SU-DHL-6 (cell line): ENCODE data around the gene KIF17.

ENCODE experiments used
- H2AFZ ChIP-seq: fragments of 200-600 bp; sonication (generic); 2 replicates; pipeline ENCODE4 v1.6.1; 2014; ENCODE audit warnings: low read depth, mild to moderate bottlenecking, moderate library complexity, mixed read lengths, antibody characterized with exemption, low read length; ENCODE audit not compliant: severe bottlenecking
- H3F3A ChIP-seq: fragments of 200-600 bp; shearing (Covaris generic); 2 replicates; pipeline ENCODE4 v1.6.0; 2016; ENCODE audit warnings: antibody characterized with exemption, mild to moderate bottlenecking; ENCODE audit not compliant: insufficient read depth
- H3K27ac ChIP-seq: fragments of 200-600 bp; sonication (generic); 2 replicates; pipeline ENCODE4 v1.5.1; 2016; ENCODE audit warnings: low read depth, mild to moderate bottlenecking, low read length, moderate library complexity, mixed read lengths
- H3K27me3 ChIP-seq: fragments of 200-600 bp; sonication (generic), shearing (Covaris generic); 2 replicates; pipeline ENCODE4 v1.6.0; 2014; ENCODE audit warnings: mild to moderate bottlenecking, low read length
- H3K36me3 ChIP-seq: fragments of 200-600 bp; sonication (generic); 2 replicates; pipeline ENCODE4 v1.6.1; 2014; ENCODE audit warnings: mild to moderate bottlenecking, low read length, mixed read lengths
- H3K4me2 ChIP-seq: fragments of 300-600, 200-600 bp; shearing (Covaris generic), sonication (generic); 2 replicates; pipeline ENCODE4 v1.6.0; 2014; ENCODE audit warnings: low read length, low read depth, mild to moderate bottlenecking; ENCODE audit not compliant: poor library complexity, severe bottlenecking
- H3K4me3 ChIP-seq: fragments of 200-600 bp; sonication (generic); 2 replicates; pipeline ENCODE4 v1.5.1; 2014; ENCODE audit warnings: antibody characterized with exemption, low read length, mild to moderate bottlenecking, mixed read lengths; ENCODE audit not compliant: insufficient read depth, poor library complexity, severe bottlenecking
- H3K79me2 ChIP-seq: fragments of 200-600 bp; sonication (generic); 2 replicates; pipeline ENCODE4 v1.6.1; 2014; ENCODE audit warnings: mild to moderate bottlenecking, low read length, moderate library complexity; ENCODE audit not compliant: insufficient read depth
- H3K9ac ChIP-seq: fragments of 200-600 bp; sonication (generic); 2 replicates; pipeline ENCODE4 v1.7.0; 2014; ENCODE audit warnings: mild to moderate bottlenecking, low read length
- H3K9me2 ChIP-seq: fragments of 200-600 bp; sonication (generic); replicated peaks from 2 replicates; pipeline ENCODE4 v1.6.1; 2014; ENCODE audit warnings: low read length; ENCODE audit not compliant: insufficient read depth
- H3K9me3 ChIP-seq: fragments of 200-600 bp; sonication (generic); 2 replicates; pipeline ENCODE4 v1.6.1; 2014; ENCODE audit warnings: low read length, mixed read lengths; ENCODE audit not compliant: insufficient read depth
- H4K20me1 ChIP-seq: fragments of 200-600 bp; sonication (generic); 2 replicates; pipeline ENCODE4 v1.6.1; 2014; ENCODE audit warnings: low read depth, mild to moderate bottlenecking, antibody characterized with exemption, low read length, moderate library complexity, mixed read lengths
- EZH2phosphoT487 ChIP-seq: fragments of 200-600 bp; sonication (generic), shearing (Covaris generic); conservative IDR thresholded peaks from 2 replicates; pipeline ENCODE4 v1.6.1; 2018; ENCODE audit warnings: mild to moderate bottlenecking, antibody characterized with exemption, low read length, moderate library complexity, mixed read lengths
- TF ChIP-seq, protein P1 (sequence below): fragments of 200-600 bp; sonication (generic); IDR thresholded peaks from one replicate; pipeline ENCODE4 v1.5.1; 2017; ENCODE audit warnings: antibody characterized with exemption, mild to moderate bottlenecking, low read length, moderate library complexity; ENCODE audit not compliant: insufficient read depth, poor library complexity, severe bottlenecking

KIF17 gene

DNA sequence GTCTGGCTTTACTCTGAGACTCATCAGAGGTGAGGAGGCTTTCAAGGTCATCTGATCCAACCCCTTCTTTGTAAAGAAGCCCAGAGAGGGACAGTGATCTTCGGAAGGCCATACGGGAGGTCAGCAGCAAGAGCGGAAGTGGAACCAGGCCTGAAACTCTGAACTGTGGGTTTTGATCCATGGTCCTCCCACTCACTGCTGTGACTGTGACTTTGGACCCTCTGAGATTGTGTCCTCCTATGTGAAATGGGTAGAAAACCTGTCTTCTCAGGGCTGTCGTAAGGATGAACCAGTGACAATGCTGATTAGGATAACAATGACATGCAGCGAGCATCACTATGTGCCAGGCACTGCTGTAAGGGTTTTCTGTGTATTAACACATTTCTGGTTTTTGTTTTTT is 46.9 kb downstream of the KIF17 start:
- TF ChIP-seq EZH2phosphoT487, result no peak
- TF ChIP-seq, protein P1, sequence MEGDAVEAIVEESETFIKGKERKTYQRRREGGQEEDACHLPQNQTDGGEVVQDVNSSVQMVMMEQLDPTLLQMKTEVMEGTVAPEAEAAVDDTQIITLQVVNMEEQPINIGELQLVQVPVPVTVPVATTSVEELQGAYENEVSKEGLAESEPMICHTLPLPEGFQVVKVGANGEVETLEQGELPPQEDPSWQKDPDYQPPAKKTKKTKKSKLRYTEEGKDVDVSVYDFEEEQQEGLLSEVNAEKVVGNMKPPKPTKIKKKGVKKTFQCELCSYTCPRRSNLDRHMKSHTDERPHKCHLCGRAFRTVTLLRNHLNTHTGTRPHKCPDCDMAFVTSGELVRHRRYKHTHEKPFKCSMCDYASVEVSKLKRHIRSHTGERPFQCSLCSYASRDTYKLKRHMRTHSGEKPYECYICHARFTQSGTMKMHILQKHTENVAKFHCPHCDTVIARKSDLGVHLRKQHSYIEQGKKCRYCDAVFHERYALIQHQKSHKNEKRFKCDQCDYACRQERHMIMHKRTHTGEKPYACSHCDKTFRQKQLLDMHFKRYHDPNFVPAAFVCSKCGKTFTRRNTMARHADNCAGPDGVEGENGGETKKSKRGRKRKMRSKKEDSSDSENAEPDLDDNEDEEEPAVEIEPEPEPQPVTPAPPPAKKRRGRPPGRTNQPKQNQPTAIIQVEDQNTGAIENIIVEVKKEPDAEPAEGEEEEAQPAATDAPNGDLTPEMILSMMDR, result no peak
- Histone ChIP-seq H3K9me2 (no peaks in the 10 kb centered on the region), H4K20me1 (no peaks in the 10 kb centered on the region), H3F3A (no peaks in the 10 kb centered on the region), H3K4me2 (no peak overlapping the region), H3K27me3 (no peaks in the 10 kb centered on the region), H3K9ac (no peak overlapping the region), H2AFZ (no peak overlapping the region), H3K9me3 (no peaks in the 10 kb centered on the region; the same call in 1 of the 2 replicates), H3K79me2 (no peaks in the 10 kb centered on the region), H3K27ac (no peak overlapping the region), H3K36me3 (no peaks in the 10 kb centered on the region), H3K4me3 (no peak overlapping the region)

DNA sequence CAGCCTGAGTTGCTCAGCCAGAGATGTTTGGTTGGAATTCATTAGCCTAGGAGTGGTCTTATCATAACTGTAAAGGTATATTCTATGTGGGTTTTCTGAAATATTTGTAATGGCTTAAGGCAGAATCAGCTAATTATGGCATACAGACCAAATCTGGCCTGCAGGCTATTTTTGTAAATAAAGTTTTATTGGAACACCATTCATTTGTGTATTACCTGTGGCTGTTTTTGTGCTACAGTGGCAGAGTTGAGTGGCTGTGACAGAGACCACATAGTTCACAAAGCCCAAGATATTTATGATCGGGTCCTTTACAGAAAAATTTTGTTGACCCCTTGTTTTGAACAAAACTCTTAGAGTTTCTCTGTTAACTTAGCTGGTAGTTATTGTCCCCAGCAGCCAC is 49.2 kb downstream of the KIF17 start:
- H2AFZ ChIP-seq, result no peak overlapping the region
- H3K9me2 ChIP-seq, result no peaks in the 10 kb centered on the region
- H3F3A ChIP-seq, result no peaks in the 10 kb centered on the region
- no peaks in the 10 kb centered on the region for H3K79me2 ChIP-seq
- H3K4me3 ChIP-seq, result no peak overlapping the region
- no peaks in the 10 kb centered on the region for H3K27me3 ChIP-seq
- no peak overlapping the region for H3K27ac ChIP-seq
- no peak overlapping the region for H3K9ac ChIP-seq
- no peak overlapping the region for H3K4me2 ChIP-seq
- TF ChIP-seq, protein P1, result no peak
- no peak for TF ChIP-seq EZH2phosphoT487
- H4K20me1 ChIP-seq, result no peaks in the 10 kb centered on the region
- H3K36me3 ChIP-seq, result no peaks in the 10 kb centered on the region
- no peaks in the 10 kb centered on the region; the same call in 1 of the 2 replicates for H3K9me3 ChIP-seq

DNA sequence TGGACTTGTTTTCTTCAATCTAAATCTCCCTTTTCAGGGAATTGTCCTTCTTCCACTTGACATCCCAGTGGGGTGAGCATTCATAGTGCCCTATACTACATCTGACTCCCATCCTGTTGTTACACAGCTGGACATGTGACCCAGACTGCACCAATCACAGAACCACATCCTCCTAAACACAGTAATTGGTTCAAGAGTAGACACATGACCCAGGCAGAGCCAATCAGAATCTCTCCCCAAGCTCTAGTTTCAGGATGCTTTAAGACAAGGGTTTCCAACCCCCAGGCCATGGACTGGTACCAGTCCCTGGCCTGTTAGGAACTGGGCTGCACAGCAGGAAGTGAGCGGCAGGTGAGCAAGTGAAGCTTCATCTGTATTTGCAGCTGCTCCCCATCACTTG is 51.0 kb downstream of the KIF17 start:
- no peak overlapping the region for H3K9ac ChIP-seq
- H3K4me2 ChIP-seq, result no peak overlapping the region
- TF ChIP-seq, protein P1, result no peak
- TF ChIP-seq EZH2phosphoT487, result no peak
- H3K9me2 ChIP-seq, result no peaks in the 10 kb centered on the region
- no peaks in the 10 kb centered on the region; the same call in 1 of the 2 replicates for H3K9me3 ChIP-seq
- H3F3A ChIP-seq, result no peaks in the 10 kb centered on the region
- H3K79me2 ChIP-seq, result no peaks in the 10 kb centered on the region
- no peaks in the 10 kb centered on the region for H3K36me3 ChIP-seq
- peak overlapping the region; percentile 86 for H2AFZ ChIP-seq
- H3K27me3 ChIP-seq, result no peaks in the 10 kb centered on the region
- no peak overlapping the region for H3K27ac ChIP-seq
- H4K20me1 ChIP-seq, result no peaks in the 10 kb centered on the region
- H3K4me3 ChIP-seq, result no peak overlapping the region

DNA sequence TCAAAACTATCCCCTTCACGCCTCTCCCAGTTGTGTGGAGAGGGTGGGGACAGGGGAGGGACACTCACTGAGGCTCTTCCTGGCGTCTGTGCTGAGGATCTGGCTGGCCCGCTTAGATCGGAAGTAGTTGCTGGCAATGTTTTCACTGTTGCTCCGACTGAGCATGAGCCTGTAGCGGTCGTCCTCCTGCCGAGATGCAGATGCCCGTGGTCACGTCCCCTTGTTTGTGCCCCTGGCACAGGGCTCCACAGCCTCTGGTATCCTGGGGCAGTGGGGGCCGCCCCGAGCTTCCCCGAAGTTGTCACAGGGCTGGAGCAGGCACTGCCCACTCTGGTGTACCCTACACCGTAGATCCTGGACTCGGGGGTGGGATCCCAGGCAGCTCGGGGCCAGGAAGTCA is 51.7 kb downstream of the KIF17 start:
- TF ChIP-seq EZH2phosphoT487, result no peak
- TF ChIP-seq, protein P1, result no peak
- Histone ChIP-seq H2AFZ (no peak overlapping the region), H3K36me3 (no peaks in the 10 kb centered on the region), H3K9ac (no peak overlapping the region), H3K4me3 (no peak overlapping the region), H3K9me3 (no peaks in the 10 kb centered on the region; the same call in 1 of the 2 replicates), H3K27ac (no peak overlapping the region), H3K9me2 (no peaks in the 10 kb centered on the region), H3K4me2 (no peak overlapping the region), H3K27me3 (no peaks in the 10 kb centered on the region), H3K79me2 (no peaks in the 10 kb centered on the region; the same call in 1 of the 2 replicates), H4K20me1 (no peaks in the 10 kb centered on the region), H3F3A (no peaks in the 10 kb centered on the region)
